Measurements from ENCODE around the gene PDP2.

DNA sequence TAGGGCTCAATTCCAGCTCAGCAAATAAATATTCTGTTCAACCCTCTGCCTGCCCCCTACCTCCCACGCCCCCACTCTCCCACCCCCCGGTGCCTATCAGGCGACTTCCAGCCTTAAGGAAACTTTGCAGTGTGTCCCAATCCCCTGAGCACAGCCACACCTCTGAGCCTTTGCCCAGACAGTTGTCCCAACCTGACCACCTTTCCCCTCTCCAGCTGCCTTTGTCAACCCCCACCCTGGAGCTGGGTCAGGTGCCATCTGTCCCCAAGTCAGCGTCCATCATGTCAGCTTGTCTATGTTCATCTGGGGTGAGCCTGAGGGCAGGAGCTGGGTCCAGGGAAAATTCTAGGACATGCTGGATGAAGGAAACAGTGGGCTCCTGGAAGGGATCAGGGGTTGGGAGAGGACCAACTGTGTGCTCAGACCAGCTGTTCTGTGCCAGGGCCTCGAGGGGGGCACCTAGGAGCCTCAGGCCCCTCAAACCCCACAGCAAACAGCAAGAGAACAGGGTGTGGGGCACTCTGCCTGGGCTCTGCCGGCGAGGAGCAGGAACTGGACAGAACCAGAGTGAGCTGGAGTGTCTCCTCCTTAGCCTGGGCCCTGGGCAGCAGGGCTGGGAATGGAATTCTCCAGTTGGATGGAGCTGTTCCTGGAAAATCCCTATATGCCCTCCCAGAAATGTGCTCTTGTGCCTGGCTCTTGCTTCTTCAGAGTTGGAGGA is 20.6 kb downstream of the PDP2 start:
- TF ChIP-seq, protein P1, sequence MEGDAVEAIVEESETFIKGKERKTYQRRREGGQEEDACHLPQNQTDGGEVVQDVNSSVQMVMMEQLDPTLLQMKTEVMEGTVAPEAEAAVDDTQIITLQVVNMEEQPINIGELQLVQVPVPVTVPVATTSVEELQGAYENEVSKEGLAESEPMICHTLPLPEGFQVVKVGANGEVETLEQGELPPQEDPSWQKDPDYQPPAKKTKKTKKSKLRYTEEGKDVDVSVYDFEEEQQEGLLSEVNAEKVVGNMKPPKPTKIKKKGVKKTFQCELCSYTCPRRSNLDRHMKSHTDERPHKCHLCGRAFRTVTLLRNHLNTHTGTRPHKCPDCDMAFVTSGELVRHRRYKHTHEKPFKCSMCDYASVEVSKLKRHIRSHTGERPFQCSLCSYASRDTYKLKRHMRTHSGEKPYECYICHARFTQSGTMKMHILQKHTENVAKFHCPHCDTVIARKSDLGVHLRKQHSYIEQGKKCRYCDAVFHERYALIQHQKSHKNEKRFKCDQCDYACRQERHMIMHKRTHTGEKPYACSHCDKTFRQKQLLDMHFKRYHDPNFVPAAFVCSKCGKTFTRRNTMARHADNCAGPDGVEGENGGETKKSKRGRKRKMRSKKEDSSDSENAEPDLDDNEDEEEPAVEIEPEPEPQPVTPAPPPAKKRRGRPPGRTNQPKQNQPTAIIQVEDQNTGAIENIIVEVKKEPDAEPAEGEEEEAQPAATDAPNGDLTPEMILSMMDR (IDR thresholded peaks at IDR 0.05; ENCODE audit: borderline replicate concordance, extremely low read depth, low read length, poor library complexity, severe bottlenecking), result no peak
- TF ChIP-seq EZH2 (IDR thresholded peaks at IDR 0.05; ENCODE audit: borderline replicate concordance, low read depth, low read length, severe bottlenecking), result no peak
